CD4-positive, alpha-beta memory T cell (primary cell): ENCODE measurements around the gene ZNF627. TPM values are rescaled to one million over a fixed set of nuclear protein-coding genes. Genes with fewer than 3 reads are reported as not detected.

Source experiments
- CTCF ChIA-PET: fragments of 350-600 bp; sonication (Branson Sonifier 250); formaldehyde crosslinking; loops from one replicate; lab custom pipeline; 2021; ENCODE audit warnings: inconsistent platforms; ENCODE audit not compliant: partially characterized antibody; lab: Charles Lee
- POLR2A ChIA-PET: fragments of 350-600 bp; sonication (Branson Sonifier 250); formaldehyde crosslinking; loops from one replicate; lab custom pipeline; 2021; ENCODE audit not compliant: partially characterized antibody; lab: Charles Lee
- DNase-seq, 5 donors: peaks; one replicate each; pipeline versions ENCODE4 v3.0.0 to v3.0.0-alpha.2; 2020 to 2022; ENCODE audit warnings: mixed read lengths in 1 of 5
- H3K27ac ChIP-seq: one replicate; pipeline ENCODE4 v1.7.0; 2013; ENCODE audit warnings: low read depth, low read length
- H3K27me3 ChIP-seq: 2 replicates; pipeline ENCODE4 v1.7.0; 2013; ENCODE audit warnings: mild to moderate bottlenecking, low read length, moderate library complexity; ENCODE audit not compliant: insufficient read depth
- H3K36me3 ChIP-seq: 2 replicates; pipeline ENCODE4 v1.7.0; 2013; ENCODE audit warnings: mild to moderate bottlenecking, low read length, moderate library complexity; ENCODE audit not compliant: insufficient read depth
- H3K4me1 ChIP-seq: 2 replicates; pipeline ENCODE4 v1.7.0; 2013; ENCODE audit warnings: mild to moderate bottlenecking, low read length, moderate library complexity; ENCODE audit not compliant: insufficient read depth
- H3K4me3 ChIP-seq, 2 donors: one replicate each; pipeline ENCODE4 v1.7.0; 2013; ENCODE audit warnings: low read length in 2 of 2, mild to moderate bottlenecking in 1 of 2
- H3K9me3 ChIP-seq, 2 donors: one replicate each; pipeline ENCODE4 v1.7.0; 2013; ENCODE audit warnings: low read length in 2 of 2, control low read depth in 1 of 2; ENCODE audit not compliant: control insufficient read depth in 1 of 2
- H3K27ac Mint-ChIP-seq, 7 donors: one replicate each; pipeline ENCODE4 v1.8.0; 2020 to 2021; ENCODE audit warnings: mixed read lengths in 7 of 7, mild to moderate bottlenecking in 6 of 7, inconsistent platforms in 3 of 7, moderate library complexity in 3 of 7
- H3K27me3 Mint-ChIP-seq, 2 donors: one replicate each; pipeline ENCODE4 v1.8.0; 2020 to 2021; ENCODE audit warnings: mixed read lengths in 2 of 2
- H3K36me3 Mint-ChIP-seq, 2 donors: one replicate each; pipeline ENCODE4 v1.8.0; 2020 to 2021; ENCODE audit warnings: mixed read lengths in 2 of 2, inconsistent platforms in 1 of 2, mild to moderate bottlenecking in 1 of 2
- H3K4me1 Mint-ChIP-seq, 4 donors: one replicate each; pipeline ENCODE4 v1.8.0; 2020 to 2021; ENCODE audit warnings: mixed read lengths in 4 of 4, mild to moderate bottlenecking in 1 of 4
- H3K4me3 Mint-ChIP-seq, 8 donors: one replicate each; pipeline ENCODE4 v1.8.0; 2020 to 2021; ENCODE audit warnings: mixed read lengths in 8 of 8, mild to moderate bottlenecking in 7 of 8, moderate library complexity in 6 of 8, inconsistent platforms in 3 of 8
- H3K9me3 Mint-ChIP-seq, 8 donors: one replicate each; pipeline ENCODE4 v1.8.0; 2020 to 2021; ENCODE audit warnings: mixed read lengths in 8 of 8, mild to moderate bottlenecking in 5 of 8, inconsistent platforms in 3 of 8, moderate library complexity in 1 of 8
- intact Hi-C: fragments of 100-400 bp; cut with micrococcal nuclease; formaldehyde crosslinking; loops from one replicate; pipeline ENCODE4 v1.15.1; 2023
- polyA plus RNA-seq, 2 donors: library from polyadenylated mRNA; unstranded; fragments of 300-500 nt; fragmentation: Illumina TruSeq; gene quantifications; one replicate each; pipeline ENCODE4 v1.2.3, GENCODE V29; 2021
- total RNA-seq, 2 experiments: library from RNA; stranded (reverse); gene quantifications; one replicate each; pipeline ENCODE4 v1.2.3, GENCODE V29; 2021

ZNF627 gene
- total and polyA plus RNA-seq, 4 experiments from 2014 or later = 6.8 to 12.6 (median 10.9) TPM

DNA sequence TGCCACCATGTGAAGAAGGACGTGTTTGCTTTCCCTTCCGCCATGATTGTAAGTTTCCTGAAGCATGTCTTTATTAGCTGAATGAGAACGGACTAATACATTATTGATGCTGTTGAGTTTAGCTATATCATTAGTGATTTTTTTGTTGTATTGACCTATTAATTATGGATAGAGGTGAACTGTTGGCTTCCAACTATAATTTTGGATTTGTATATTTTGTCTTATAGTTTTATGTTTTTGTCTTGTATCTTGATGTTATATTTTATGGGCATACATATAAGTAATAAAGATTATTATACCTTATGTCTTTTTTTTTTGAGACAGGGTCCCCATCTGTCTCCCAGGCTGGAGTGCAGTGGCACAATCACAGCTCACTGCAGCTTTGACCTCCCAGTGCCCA lies 45.6 kb downstream of the ZNF627 start:
- DNase-seq = no peak
- Mint-ChIP-seq H3K27ac (no peak overlapping the region), H3K4me1 (peaks cover 0 to 8% (median 3%) of the 10 kb centered on the region in 4 donors), H3K4me3 (no peak overlapping the region), H3K9me3 (peaks cover 0 to 4% (median 0%) of the 10 kb centered on the region in 8 donors), H3K36me3 (no peaks in the 10 kb centered on the region), H3K27me3 (peaks cover 9 to 14% of the 10 kb centered on the region in 2 donors)
- no peak overlapping the region for H3K4me3 ChIP-seq
- H3K4me1 ChIP-seq = peaks cover 11% of the 10 kb centered on the region
- no peak overlapping the region for H3K27ac ChIP-seq
- H3K27me3 ChIP-seq = no peaks in the 10 kb centered on the region
- H3K36me3 ChIP-seq = no peaks in the 10 kb centered on the region
- CTCF ChIA-PET = no interaction called here
- no peaks in the 10 kb centered on the region for H3K9me3 ChIP-seq
- POLR2A ChIA-PET = no interaction called here
- intact Hi-C loops = no loop called here

DNA sequence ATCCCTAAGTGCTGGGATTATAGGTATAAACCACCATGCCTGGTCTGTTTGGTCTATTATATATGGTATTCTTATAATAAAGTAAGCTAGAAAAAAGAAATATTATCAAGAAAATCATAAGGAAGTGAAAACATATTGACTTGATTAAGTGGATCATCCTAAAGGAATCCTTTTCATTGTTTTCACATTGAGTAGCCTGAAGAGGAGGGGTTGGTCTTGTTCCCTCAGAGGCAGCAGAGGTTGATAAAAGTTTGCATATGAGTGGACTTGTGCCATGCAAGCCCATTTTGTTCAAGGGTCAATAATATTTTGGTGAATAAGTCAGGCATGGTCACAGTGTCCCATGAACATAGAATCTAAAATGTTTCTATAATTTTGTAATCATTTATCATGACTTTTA lies 52.7 kb downstream of the ZNF627 start:
- ChIA-PET POLR2A (no interaction called here), CTCF (no interaction called here)
- Histone ChIP-seq H3K27me3 (no peaks in the 10 kb centered on the region), H3K27ac (no peak overlapping the region), H3K36me3 (no peaks in the 10 kb centered on the region), H3K9me3 (peaks cover 0 to 25% of the 10 kb centered on the region in 2 donors), H3K4me1 (no peaks in the 10 kb centered on the region), H3K4me3 (no peak overlapping the region)
- peaks cover 0 to 7% of the 10 kb centered on the region in 2 donors for H3K27me3 Mint-ChIP-seq
- H3K4me3 Mint-ChIP-seq = no peak overlapping the region
- DNase-seq = no peak
- H3K9me3 Mint-ChIP-seq = peaks cover 0 to 50% (median 38%) of the 10 kb centered on the region in 8 donors
- intact Hi-C loops = no loop called here
- peaks cover 0 to 9% of the 10 kb centered on the region in 2 donors for H3K36me3 Mint-ChIP-seq
- no peaks in the 10 kb centered on the region for H3K4me1 Mint-ChIP-seq
- no peak overlapping the region for H3K27ac Mint-ChIP-seq

DNA sequence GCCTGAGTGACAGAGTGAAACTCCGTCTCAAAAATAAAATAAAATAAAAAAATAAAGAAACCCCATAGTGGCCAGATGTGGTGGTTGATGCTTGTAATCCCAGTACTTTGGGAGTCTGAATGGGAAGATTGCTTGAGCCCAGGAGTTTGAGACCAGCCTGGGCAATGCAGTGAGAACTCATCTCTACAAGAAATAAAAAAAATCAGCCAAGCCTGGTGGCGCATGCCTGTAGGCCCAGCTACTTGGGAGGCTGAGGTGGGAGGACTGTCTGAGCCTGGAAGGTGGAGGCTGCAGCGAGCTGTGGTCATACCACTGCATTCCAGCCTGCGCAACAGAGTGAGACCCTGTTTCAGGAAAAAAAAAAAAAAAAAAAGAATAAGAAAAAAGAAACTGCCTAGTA lies 53.8 kb downstream of the ZNF627 start:
- no peak for DNase-seq
- Histone ChIP-seq H3K4me3 (no peak overlapping the region), H3K27ac (no peak overlapping the region), H3K36me3 (no peaks in the 10 kb centered on the region), H3K9me3 (peaks cover 0 to 25% of the 10 kb centered on the region in 2 donors), H3K4me1 (no peaks in the 10 kb centered on the region), H3K27me3 (no peaks in the 10 kb centered on the region)
- H3K9me3 Mint-ChIP-seq = peaks cover 0 to 54% (median 41%) of the 10 kb centered on the region in 8 donors
- H3K36me3 Mint-ChIP-seq = peaks cover 0 to 9% of the 10 kb centered on the region in 2 donors
- H3K27ac Mint-ChIP-seq = no peak overlapping the region
- intact Hi-C loops = no loop called here
- no peaks in the 10 kb centered on the region for H3K4me1 Mint-ChIP-seq
- H3K4me3 Mint-ChIP-seq = no peak overlapping the region
- ChIA-PET POLR2A (no interaction called here), CTCF (interaction anchor here (0.9 kb wide), 1 partner anchor 12 kb away, joined by 4 read pairs; no protein-coding TSS in a partner anchor)
- H3K27me3 Mint-ChIP-seq = peaks cover 0 to 7% of the 10 kb centered on the region in 2 donors

DNA sequence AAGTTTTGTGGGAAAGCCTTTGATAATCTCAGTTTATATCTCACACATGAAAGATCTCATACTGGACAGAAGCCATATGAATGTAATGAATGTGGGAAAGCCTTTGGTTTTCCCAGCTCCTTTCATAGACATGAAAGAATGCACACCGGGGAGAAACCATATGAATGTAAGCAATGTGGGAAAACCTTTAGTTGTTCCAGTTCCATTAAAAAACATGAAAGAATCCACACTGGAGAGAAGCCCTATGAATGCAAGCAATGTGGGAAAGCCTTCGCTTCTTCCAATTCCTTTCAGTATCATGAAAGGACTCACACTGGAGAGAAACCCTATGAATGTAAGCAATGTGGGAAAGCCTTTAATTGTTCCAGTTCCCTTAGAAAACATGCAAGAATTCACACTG lies 54.8 kb downstream of the ZNF627 start:
- Mint-ChIP-seq H3K36me3 (peaks cover 0 to 9% of the 10 kb centered on the region in 2 donors), H3K4me3 (no peak overlapping the region), H3K4me1 (no peaks in the 10 kb centered on the region), H3K27ac (no peak overlapping the region), H3K9me3 (peaks cover 5 to 61% (median 43%) of the 10 kb centered on the region in 8 donors), H3K27me3 (peaks cover 0 to 7% of the 10 kb centered on the region in 2 donors)
- H3K9me3 ChIP-seq = peaks cover 0 to 25% of the 10 kb centered on the region in 2 donors
- no peaks in the 10 kb centered on the region for H3K4me1 ChIP-seq
- ChIA-PET POLR2A (no interaction called here), CTCF (no interaction called here)
- no peak overlapping the region for H3K27ac ChIP-seq
- no peaks in the 10 kb centered on the region for H3K36me3 ChIP-seq
- intact Hi-C loops = no loop called here
- no peaks in the 10 kb centered on the region for H3K27me3 ChIP-seq
- no peak for DNase-seq
- H3K4me3 ChIP-seq = no peak overlapping the region

DNA sequence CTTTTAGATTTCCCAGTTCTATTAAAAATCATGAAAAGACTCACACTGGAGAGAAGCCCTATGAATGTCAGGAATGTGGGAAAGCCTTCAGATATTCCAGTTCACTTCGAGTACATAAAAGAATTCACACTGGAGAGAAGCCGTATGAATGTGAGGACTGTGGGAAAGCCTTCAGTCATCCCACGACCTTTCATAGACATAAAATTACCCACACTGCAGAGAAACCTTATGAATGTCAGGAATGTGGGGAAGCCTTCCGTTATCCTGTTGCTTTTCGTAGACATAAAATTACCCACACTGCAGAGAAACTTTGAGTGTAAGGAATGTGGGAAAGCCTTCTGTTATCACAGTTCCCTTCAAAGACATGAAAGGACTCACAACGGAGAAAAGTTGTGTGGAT lies 55.2 kb downstream of the ZNF627 start:
- no peak for DNase-seq
- Mint-ChIP-seq H3K27ac (no peak overlapping the region), H3K9me3 (peaks cover 5 to 61% (median 43%) of the 10 kb centered on the region in 8 donors), H3K27me3 (peaks cover 0 to 7% of the 10 kb centered on the region in 2 donors), H3K36me3 (peaks cover 0 to 9% of the 10 kb centered on the region in 2 donors), H3K4me3 (no peak overlapping the region), H3K4me1 (no peaks in the 10 kb centered on the region)
- H3K4me3 ChIP-seq = no peak overlapping the region
- POLR2A ChIA-PET = no interaction called here
- no peaks in the 10 kb centered on the region for H3K27me3 ChIP-seq
- H3K9me3 ChIP-seq = peaks cover 0 to 25% of the 10 kb centered on the region in 2 donors
- no peaks in the 10 kb centered on the region for H3K4me1 ChIP-seq
- CTCF ChIA-PET = no interaction called here
- intact Hi-C loops = no loop called here
- H3K36me3 ChIP-seq = no peaks in the 10 kb centered on the region
- H3K27ac ChIP-seq = no peak overlapping the region

DNA sequence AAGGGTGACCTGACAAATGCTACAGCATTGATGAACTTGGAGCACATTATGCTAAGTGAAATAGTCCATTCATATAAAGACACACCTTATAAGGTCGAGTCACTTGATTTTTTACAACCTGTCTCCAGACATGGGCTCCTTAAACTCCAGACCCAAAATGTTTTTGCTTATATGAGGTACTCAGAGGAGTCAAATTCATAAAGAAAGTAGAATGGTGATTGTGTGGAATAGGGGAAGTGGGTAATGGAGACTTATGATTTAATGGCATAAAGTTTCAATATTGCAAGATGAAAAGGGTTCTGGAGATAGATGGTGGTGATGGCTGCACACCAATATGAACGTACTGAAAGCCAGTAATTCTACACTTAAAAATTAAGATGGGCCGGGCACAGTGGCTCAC lies 59.3 kb downstream of the ZNF627 start:
- Mint-ChIP-seq H3K4me1 (no peaks in the 10 kb centered on the region), H3K27me3 (no peaks in the 10 kb centered on the region), H3K4me3 (no peak overlapping the region), H3K27ac (no peak overlapping the region), H3K9me3 (peaks cover 5 to 39% (median 33%) of the 10 kb centered on the region in 8 donors), H3K36me3 (peaks cover 0 to 11% of the 10 kb centered on the region in 2 donors)
- Histone ChIP-seq H3K27me3 (no peaks in the 10 kb centered on the region), H3K4me1 (no peaks in the 10 kb centered on the region), H3K27ac (no peak overlapping the region), H3K36me3 (no peaks in the 10 kb centered on the region), H3K4me3 (no peak overlapping the region), H3K9me3 (peaks cover 0 to 24% of the 10 kb centered on the region in 2 donors)
- intact Hi-C loops = no loop called here
- ChIA-PET POLR2A (no interaction called here), CTCF (no interaction called here)
- no peak for DNase-seq

DNA sequence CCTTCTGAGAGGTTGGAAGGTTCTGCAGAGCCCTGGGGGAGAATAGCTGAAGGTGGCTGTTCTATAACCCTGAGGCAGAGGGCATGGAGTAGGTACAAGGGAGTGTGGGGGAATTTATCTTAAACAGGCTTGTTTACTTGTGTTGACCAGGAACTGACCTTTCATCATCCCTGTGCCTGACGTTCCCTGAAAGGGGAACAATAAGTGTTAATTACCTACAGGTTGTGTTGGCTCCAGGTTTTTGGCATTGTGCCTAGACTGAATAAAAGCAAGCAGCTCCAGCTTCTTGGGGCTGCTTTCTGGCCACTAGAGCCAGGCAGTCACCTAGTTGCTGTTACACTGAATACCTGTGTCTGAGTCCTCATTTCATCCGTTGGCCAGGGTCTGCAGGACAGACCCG lies 60.0 kb downstream of the ZNF627 start:
- intact Hi-C loops = no loop called here

More for the DNA sequence above, 60.0 kb downstream of the ZNF627 start:
- ChIA-PET CTCF (no interaction called here), POLR2A (no interaction called here)
- no peak overlapping the region for H3K27ac ChIP-seq
- no peaks in the 10 kb centered on the region for H3K27me3 ChIP-seq
- H3K27ac Mint-ChIP-seq = no peak overlapping the region
- H3K9me3 Mint-ChIP-seq = peaks cover 2 to 31% (median 26%) of the 10 kb centered on the region in 8 donors
- H3K4me1 Mint-ChIP-seq = no peaks in the 10 kb centered on the region
- no peaks in the 10 kb centered on the region for H3K36me3 ChIP-seq
- H3K4me1 ChIP-seq = no peaks in the 10 kb centered on the region
- H3K27me3 Mint-ChIP-seq = no peaks in the 10 kb centered on the region
- no peak for DNase-seq
- H3K4me3 Mint-ChIP-seq = no peak overlapping the region
- H3K4me3 ChIP-seq = no peak overlapping the region
- H3K36me3 Mint-ChIP-seq = peaks cover 0 to 7% of the 10 kb centered on the region in 2 donors
- H3K9me3 ChIP-seq = peaks cover 0 to 16% of the 10 kb centered on the region in 2 donors
